SU-DHL-6 (cell line): ENCODE data around the gene BEST1.

Experiments used
- H2AFZ ChIP-seq: fragments of 200-600 bp; sonication (generic); 2 replicates; pipeline ENCODE4 v1.6.1; 2014; ENCODE audit warnings: low read depth, mild to moderate bottlenecking, moderate library complexity, mixed read lengths, antibody characterized with exemption, low read length; ENCODE audit not compliant: severe bottlenecking
- H3F3A ChIP-seq: fragments of 200-600 bp; shearing (Covaris generic); 2 replicates; pipeline ENCODE4 v1.6.0; 2016; ENCODE audit warnings: antibody characterized with exemption, mild to moderate bottlenecking; ENCODE audit not compliant: insufficient read depth
- H3K27ac ChIP-seq: fragments of 200-600 bp; sonication (generic); 2 replicates; pipeline ENCODE4 v1.5.1; 2016; ENCODE audit warnings: low read depth, mild to moderate bottlenecking, low read length, moderate library complexity, mixed read lengths
- H3K27me3 ChIP-seq: fragments of 200-600 bp; sonication (generic), shearing (Covaris generic); 2 replicates; pipeline ENCODE4 v1.6.0; 2014; ENCODE audit warnings: mild to moderate bottlenecking, low read length
- H3K36me3 ChIP-seq: fragments of 200-600 bp; sonication (generic); 2 replicates; pipeline ENCODE4 v1.6.1; 2014; ENCODE audit warnings: mild to moderate bottlenecking, low read length, mixed read lengths
- H3K4me2 ChIP-seq: fragments of 300-600, 200-600 bp; shearing (Covaris generic), sonication (generic); 2 replicates; pipeline ENCODE4 v1.6.0; 2014; ENCODE audit warnings: low read length, low read depth, mild to moderate bottlenecking; ENCODE audit not compliant: poor library complexity, severe bottlenecking
- H3K4me3 ChIP-seq: fragments of 200-600 bp; sonication (generic); 2 replicates; pipeline ENCODE4 v1.5.1; 2014; ENCODE audit warnings: antibody characterized with exemption, low read length, mild to moderate bottlenecking, mixed read lengths; ENCODE audit not compliant: insufficient read depth, poor library complexity, severe bottlenecking
- H3K79me2 ChIP-seq: fragments of 200-600 bp; sonication (generic); 2 replicates; pipeline ENCODE4 v1.6.1; 2014; ENCODE audit warnings: mild to moderate bottlenecking, low read length, moderate library complexity; ENCODE audit not compliant: insufficient read depth
- H3K9ac ChIP-seq: fragments of 200-600 bp; sonication (generic); 2 replicates; pipeline ENCODE4 v1.7.0; 2014; ENCODE audit warnings: mild to moderate bottlenecking, low read length
- H3K9me2 ChIP-seq: fragments of 200-600 bp; sonication (generic); replicated peaks from 2 replicates; pipeline ENCODE4 v1.6.1; 2014; ENCODE audit warnings: low read length; ENCODE audit not compliant: insufficient read depth
- H3K9me3 ChIP-seq: fragments of 200-600 bp; sonication (generic); 2 replicates; pipeline ENCODE4 v1.6.1; 2014; ENCODE audit warnings: low read length, mixed read lengths; ENCODE audit not compliant: insufficient read depth
- H4K20me1 ChIP-seq: fragments of 200-600 bp; sonication (generic); 2 replicates; pipeline ENCODE4 v1.6.1; 2014; ENCODE audit warnings: low read depth, mild to moderate bottlenecking, antibody characterized with exemption, low read length, moderate library complexity, mixed read lengths
- EZH2phosphoT487 ChIP-seq: fragments of 200-600 bp; sonication (generic), shearing (Covaris generic); conservative IDR thresholded peaks from 2 replicates; pipeline ENCODE4 v1.6.1; 2018; ENCODE audit warnings: mild to moderate bottlenecking, antibody characterized with exemption, low read length, moderate library complexity, mixed read lengths
- TF ChIP-seq, protein P1 (sequence below): fragments of 200-600 bp; sonication (generic); IDR thresholded peaks from one replicate; pipeline ENCODE4 v1.5.1; 2017; ENCODE audit warnings: antibody characterized with exemption, mild to moderate bottlenecking, low read length, moderate library complexity; ENCODE audit not compliant: insufficient read depth, poor library complexity, severe bottlenecking

The BEST1 gene

DNA sequence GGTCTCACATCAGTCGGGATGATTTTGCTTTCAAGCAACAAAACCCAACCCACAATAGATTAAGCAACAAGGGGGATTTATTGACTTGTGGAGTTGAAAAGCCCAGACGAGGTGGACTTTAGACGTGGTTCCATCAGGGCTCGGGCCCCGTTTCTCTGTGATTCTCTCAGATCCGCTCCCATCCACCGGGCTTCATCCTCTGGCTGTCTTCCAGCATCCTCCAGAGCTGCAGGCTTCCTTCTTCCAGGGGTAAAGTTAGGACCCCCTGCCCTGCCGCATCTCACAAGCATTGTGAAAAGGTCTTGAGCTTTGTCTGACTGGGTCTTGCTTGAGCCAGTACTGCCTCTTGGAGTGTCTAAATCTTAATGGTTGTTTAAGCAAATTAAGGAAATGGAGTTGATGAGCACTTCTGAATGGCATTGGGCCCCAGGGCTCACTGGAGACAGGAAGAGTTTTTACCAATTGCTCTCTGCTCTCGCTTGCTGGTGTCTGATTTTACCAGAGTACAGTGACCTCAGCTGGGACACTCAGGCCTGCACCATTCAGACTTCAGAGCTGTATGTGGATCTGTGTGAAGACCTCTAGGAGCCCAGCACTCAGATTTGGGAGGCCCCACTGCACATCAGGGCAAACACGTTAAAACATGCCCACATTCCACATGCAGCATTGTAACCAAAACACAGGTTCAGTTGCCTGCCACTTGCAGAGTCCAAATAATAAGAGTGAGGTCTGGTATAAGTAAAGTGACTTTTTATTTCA, 30.8 kb downstream of the BEST1 start:
- H3K9me2 ChIP-seq, result no peaks in the 10 kb centered on the region
- TF ChIP-seq, protein P1, sequence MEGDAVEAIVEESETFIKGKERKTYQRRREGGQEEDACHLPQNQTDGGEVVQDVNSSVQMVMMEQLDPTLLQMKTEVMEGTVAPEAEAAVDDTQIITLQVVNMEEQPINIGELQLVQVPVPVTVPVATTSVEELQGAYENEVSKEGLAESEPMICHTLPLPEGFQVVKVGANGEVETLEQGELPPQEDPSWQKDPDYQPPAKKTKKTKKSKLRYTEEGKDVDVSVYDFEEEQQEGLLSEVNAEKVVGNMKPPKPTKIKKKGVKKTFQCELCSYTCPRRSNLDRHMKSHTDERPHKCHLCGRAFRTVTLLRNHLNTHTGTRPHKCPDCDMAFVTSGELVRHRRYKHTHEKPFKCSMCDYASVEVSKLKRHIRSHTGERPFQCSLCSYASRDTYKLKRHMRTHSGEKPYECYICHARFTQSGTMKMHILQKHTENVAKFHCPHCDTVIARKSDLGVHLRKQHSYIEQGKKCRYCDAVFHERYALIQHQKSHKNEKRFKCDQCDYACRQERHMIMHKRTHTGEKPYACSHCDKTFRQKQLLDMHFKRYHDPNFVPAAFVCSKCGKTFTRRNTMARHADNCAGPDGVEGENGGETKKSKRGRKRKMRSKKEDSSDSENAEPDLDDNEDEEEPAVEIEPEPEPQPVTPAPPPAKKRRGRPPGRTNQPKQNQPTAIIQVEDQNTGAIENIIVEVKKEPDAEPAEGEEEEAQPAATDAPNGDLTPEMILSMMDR, result no peak
- TF ChIP-seq EZH2phosphoT487, result no peak
- no peaks in the 10 kb centered on the region for H3K36me3 ChIP-seq
- H3K4me2 ChIP-seq, result no peak overlapping the region
- H3K27ac ChIP-seq, result no peak overlapping the region
- H3K9me3 ChIP-seq, result no peaks in the 10 kb centered on the region
- no peak overlapping the region for H3K9ac ChIP-seq
- no peaks in the 10 kb centered on the region for H3K79me2 ChIP-seq
- H2AFZ ChIP-seq, result no peak overlapping the region
- no peaks in the 10 kb centered on the region for H3K27me3 ChIP-seq
- H3F3A ChIP-seq, result no peaks in the 10 kb centered on the region
- H3K4me3 ChIP-seq, result no peak overlapping the region
- H4K20me1 ChIP-seq, result no peaks in the 10 kb centered on the region

DNA sequence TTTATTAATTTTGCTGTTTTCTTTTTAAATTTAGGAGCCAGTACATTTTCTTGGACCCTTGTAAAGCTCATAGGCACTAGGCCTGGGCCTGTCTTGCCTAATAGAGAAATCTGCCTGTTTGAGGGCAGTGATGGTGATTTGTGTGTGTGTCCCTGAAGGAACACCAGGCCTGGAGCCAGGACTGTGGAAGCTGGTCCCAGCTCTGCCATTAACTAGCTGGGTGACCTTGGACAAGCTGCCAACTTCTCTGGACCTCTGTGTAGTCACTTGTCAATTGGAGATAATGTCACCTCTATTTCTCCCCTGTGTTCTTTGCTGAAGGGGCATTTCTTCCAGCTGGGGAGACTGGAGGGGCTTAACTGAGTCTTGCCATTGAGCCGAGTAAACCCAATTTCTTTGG, 33.3 kb downstream of the BEST1 start:
- no peak overlapping the region for H2AFZ ChIP-seq
- no peak overlapping the region for H3K27ac ChIP-seq

DNA sequence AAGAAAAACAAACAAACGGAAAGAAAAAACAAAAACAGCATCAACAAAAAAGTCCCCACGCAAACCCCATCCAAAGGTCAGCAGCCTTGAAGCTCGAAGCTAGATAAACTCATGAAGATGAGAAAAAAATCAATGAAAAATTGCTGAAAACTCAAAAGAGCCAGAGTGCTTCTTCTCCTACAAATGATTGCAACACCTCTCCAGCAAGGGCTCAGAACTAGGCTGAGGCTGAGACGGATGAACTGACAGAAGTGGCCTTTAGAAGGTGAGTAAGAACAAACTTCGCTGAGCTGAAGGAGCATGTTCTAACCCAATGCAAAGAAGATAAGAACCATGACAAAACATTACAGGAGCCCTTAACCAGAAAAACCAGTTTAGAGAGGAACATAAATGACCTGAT, 35.7 kb downstream of the BEST1 start:
- H2AFZ ChIP-seq, result no peak overlapping the region
- H3K9ac ChIP-seq, result no peak overlapping the region
- H3K9me2 ChIP-seq, result no peaks in the 10 kb centered on the region
- no peak overlapping the region for H3K4me2 ChIP-seq
- H3K27ac ChIP-seq, result no peak overlapping the region
- no peaks in the 10 kb centered on the region for H3K9me3 ChIP-seq
- H3F3A ChIP-seq, result no peaks in the 10 kb centered on the region
- H3K27me3 ChIP-seq, result 0 out of 2 replicates have a peak, but pooled peaks cover 3% of the 10 kb centered on the region
- H3K4me3 ChIP-seq, result no peak overlapping the region
- no peaks in the 10 kb centered on the region for H4K20me1 ChIP-seq
- TF ChIP-seq, protein P1, result no peak
- no peak for TF ChIP-seq EZH2phosphoT487
- no peaks in the 10 kb centered on the region for H3K36me3 ChIP-seq
- no peaks in the 10 kb centered on the region for H3K79me2 ChIP-seq

More for the DNA sequence above, 33.3 kb downstream of the BEST1 start:
- no peaks in the 10 kb centered on the region for H3K9me2 ChIP-seq
- no peak overlapping the region for H3K4me3 ChIP-seq
- H3F3A ChIP-seq, result no peaks in the 10 kb centered on the region
- TF ChIP-seq, protein P1, result no peak
- no peak for TF ChIP-seq EZH2phosphoT487
- H3K79me2 ChIP-seq, result no peaks in the 10 kb centered on the region
- H3K36me3 ChIP-seq, result no peaks in the 10 kb centered on the region
- no peak overlapping the region for H3K9ac ChIP-seq
- H3K27me3 ChIP-seq, result 0 out of 2 replicates have a peak, but pooled peaks cover 3% of the 10 kb centered on the region
- no peaks in the 10 kb centered on the region for H3K9me3 ChIP-seq
- no peaks in the 10 kb centered on the region for H4K20me1 ChIP-seq
- H3K4me2 ChIP-seq, result no peak overlapping the region
